Esophagus muscularis mucosa (tissue), 3 donors: ENCODE data around the gene KIAA0513.

Experiments
- CTCF ChIP-seq, 3 experiments: fragments of 200-600 bp in 2 of 3; fragments of 450-650 bp in 1 of 3; sonication (generic) in 2 of 3; IDR thresholded peaks; one replicate each; pipeline ENCODE4 v1.5.1; 2017 to 2019; ENCODE audit warnings: antibody characterized with exemption in 3 of 3, mild to moderate bottlenecking in 2 of 3, moderate library complexity in 1 of 3
- POLR2A ChIP-seq: fragments of 450-650 bp; IDR thresholded peaks from one replicate; pipeline ENCODE4 v1.6.1; 2017; ENCODE audit warnings: antibody characterized with exemption, moderate library complexity, mild to moderate bottlenecking, low read depth

GRCh38 chr16:85062323-85062722, 34.7 kb downstream of the KIAA0513 start:
- TF ChIP-seq CTCF (IDR thresholded peaks at IDR 0.05) (no peak), POLR2A (no peak)
